ENCODE measurements around the gene XRCC4.

DNA sequence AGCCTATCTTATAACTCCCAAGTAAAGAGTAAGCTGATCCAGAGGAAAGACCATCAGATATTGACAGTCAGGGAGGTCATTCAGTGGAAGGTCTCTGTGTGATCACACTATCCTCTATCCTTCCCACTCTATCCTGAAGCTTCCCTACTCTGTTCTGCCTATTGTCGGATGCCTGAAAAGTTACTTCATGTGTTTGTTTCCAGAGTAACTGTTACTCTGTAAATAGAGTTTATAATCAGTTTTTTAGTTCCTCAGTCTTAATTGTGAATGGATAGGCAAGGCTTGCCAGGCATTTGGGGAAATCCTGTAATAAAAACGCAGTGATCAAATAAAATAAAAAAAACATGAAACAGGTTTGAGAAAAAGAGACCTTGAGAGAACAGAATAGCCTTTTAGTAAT lies 79.8 kb downstream of the XRCC4 start:
- TF ChIP-seq, protein P1, sequence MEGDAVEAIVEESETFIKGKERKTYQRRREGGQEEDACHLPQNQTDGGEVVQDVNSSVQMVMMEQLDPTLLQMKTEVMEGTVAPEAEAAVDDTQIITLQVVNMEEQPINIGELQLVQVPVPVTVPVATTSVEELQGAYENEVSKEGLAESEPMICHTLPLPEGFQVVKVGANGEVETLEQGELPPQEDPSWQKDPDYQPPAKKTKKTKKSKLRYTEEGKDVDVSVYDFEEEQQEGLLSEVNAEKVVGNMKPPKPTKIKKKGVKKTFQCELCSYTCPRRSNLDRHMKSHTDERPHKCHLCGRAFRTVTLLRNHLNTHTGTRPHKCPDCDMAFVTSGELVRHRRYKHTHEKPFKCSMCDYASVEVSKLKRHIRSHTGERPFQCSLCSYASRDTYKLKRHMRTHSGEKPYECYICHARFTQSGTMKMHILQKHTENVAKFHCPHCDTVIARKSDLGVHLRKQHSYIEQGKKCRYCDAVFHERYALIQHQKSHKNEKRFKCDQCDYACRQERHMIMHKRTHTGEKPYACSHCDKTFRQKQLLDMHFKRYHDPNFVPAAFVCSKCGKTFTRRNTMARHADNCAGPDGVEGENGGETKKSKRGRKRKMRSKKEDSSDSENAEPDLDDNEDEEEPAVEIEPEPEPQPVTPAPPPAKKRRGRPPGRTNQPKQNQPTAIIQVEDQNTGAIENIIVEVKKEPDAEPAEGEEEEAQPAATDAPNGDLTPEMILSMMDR (IDR thresholded peaks at IDR 0.05 in 4 of 5, conservative IDR thresholded peaks at IDR 0.05 in 1 of 5): no peak
- no peak for TF ChIP-seq POLR2A (IDR thresholded peaks at IDR 0.05)

All from gastrocnemius medialis (tissue), 4 donors.